Right lobe of liver (tissue), 4 donors: ENCODE data around the gene BEST4.

Source experiments
- POLR2A ChIP-seq: fragments of 450-650 bp; IDR thresholded peaks from one replicate; pipeline ENCODE4 v1.6.1; 2017; ENCODE audit warnings: antibody characterized with exemption, mild to moderate bottlenecking
- TF ChIP-seq, protein P1 (sequence below), 4 donors: fragments of 200-600 bp in 3 of 4; fragments of 450-650 bp in 1 of 4; IDR thresholded peaks; one replicate each; pipeline versions ENCODE4 v1.5.1 to v1.8.0; 2016 to 2022; ENCODE audit warnings: antibody characterized with exemption in 4 of 4, mild to moderate bottlenecking in 2 of 4
- donor health status: DM: no; HTN: no; CAD: no.
- donor health status: DM: no; HTN: no; CAD: no.
- donor health status: DM: no; HTN: yes; CAD: no.

DNA sequence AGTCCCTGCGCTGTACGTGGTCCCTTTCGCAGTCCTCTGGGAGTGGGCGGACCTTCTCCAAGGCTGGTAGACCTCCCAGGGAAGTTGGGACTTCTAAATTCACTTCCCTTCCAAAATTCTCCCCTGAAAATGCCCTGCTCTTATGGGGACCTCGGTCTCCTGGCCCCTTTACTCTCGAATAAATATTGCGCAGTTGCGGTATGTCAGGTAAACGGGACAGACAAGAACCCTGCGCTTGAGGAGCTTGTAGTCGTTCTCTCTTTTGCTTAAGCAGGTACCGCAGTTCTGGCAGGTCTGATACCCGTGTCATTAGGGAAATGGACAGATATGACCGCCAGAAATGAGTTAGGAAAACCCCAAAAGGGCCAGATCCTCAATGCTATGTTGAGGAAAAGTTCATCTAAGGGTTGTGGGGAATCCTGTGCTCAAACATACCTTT lies 47.8 kb downstream of the BEST4 start:
- no peak for TF ChIP-seq POLR2A
- TF ChIP-seq, protein P1, sequence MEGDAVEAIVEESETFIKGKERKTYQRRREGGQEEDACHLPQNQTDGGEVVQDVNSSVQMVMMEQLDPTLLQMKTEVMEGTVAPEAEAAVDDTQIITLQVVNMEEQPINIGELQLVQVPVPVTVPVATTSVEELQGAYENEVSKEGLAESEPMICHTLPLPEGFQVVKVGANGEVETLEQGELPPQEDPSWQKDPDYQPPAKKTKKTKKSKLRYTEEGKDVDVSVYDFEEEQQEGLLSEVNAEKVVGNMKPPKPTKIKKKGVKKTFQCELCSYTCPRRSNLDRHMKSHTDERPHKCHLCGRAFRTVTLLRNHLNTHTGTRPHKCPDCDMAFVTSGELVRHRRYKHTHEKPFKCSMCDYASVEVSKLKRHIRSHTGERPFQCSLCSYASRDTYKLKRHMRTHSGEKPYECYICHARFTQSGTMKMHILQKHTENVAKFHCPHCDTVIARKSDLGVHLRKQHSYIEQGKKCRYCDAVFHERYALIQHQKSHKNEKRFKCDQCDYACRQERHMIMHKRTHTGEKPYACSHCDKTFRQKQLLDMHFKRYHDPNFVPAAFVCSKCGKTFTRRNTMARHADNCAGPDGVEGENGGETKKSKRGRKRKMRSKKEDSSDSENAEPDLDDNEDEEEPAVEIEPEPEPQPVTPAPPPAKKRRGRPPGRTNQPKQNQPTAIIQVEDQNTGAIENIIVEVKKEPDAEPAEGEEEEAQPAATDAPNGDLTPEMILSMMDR (IDR thresholded peaks at IDR 0.05): no peak
